ENCODE results near the gene USH2A. TPM values are rescaled to one million over a fixed set of nuclear protein-coding genes. Genes with fewer than 3 reads are reported as not detected.

USH2A gene
- total RNA-seq, 4 donors from 2014 or later = under 0.01 TPM; not detected in 3

GRCh38 chr1:215617979-215618378 lies 805.3 kb downstream of the USH2A start:
- intact Hi-C loops (cut with DNase I; ENCODE audit: low total_unique reads) = no loop called here
- peaks cover 0 to 30% (median 15%) of the 10 kb centered on the region in 4 donors for H3K36me3 ChIP-seq
- no peak overlapping the region for H3K4me3 ChIP-seq
- no peaks in the 10 kb centered on the region for H3K9me3 ChIP-seq
- 83% methylated on average over 1 of the region's 1 CpG for WGBS, 2 donors (ENCODE audit: low coverage in 1 of 2)
- no peaks in the 10 kb centered on the region for H3K27me3 ChIP-seq
- TF ChIP-seq CTCF (IDR thresholded peaks at IDR 0.05) = no peak
- TF ChIP-seq POLR2A (IDR thresholded peaks at IDR 0.05) = no peak
- no peak for TF ChIP-seq POLR2AphosphoS5 (IDR thresholded peaks at IDR 0.05)
- no peak for TF ChIP-seq EP300 (IDR thresholded peaks at IDR 0.05; ENCODE audit: low read depth)
- no peak overlapping the region for H3K27ac ChIP-seq
- in situ Hi-C loops (cut with MboI; ENCODE audit: low pct_ligation_motif_present in 1 of 4, low pct_unique_long_range_greater_than_20kb in 1 of 4, low sequenced_read_pairs in 3 of 4) = no loop called here
- DNase-seq = no peak
- no peaks in the 10 kb centered on the region for H3K4me1 ChIP-seq

- H3K4me3 ChIP-seq = no peak overlapping the region
- H3K36me3 ChIP-seq = peaks cover 0 to 38% (median 11%) of the 10 kb centered on the region in 4 donors
- no peak overlapping the region for H3K27ac ChIP-seq
- H3K27me3 ChIP-seq = no peaks in the 10 kb centered on the region
- peaks cover 0 to 13% (median 0%) of the 10 kb centered on the region in 4 donors for H3K4me1 ChIP-seq
- TF ChIP-seq CTCF (IDR thresholded peaks at IDR 0.05) = no peak
- TF ChIP-seq POLR2AphosphoS5 (IDR thresholded peaks at IDR 0.05) = no peak
- no peak for TF ChIP-seq EP300 (IDR thresholded peaks at IDR 0.05; ENCODE audit: low read depth)
- TF ChIP-seq POLR2A (IDR thresholded peaks at IDR 0.05) = no peak
- no peaks in the 10 kb centered on the region for H3K9me3 ChIP-seq
- in situ Hi-C loops (cut with MboI; ENCODE audit: low pct_ligation_motif_present in 1 of 4, low pct_unique_long_range_greater_than_20kb in 1 of 4, low sequenced_read_pairs in 3 of 4) (no loop called here), intact Hi-C loops (cut with DNase I; ENCODE audit: low total_unique reads) (no loop called here)
- DNase-seq = no peak
- 41 to 44% methylated on average over 3 of the region's 3 CpGs for WGBS, 2 donors (ENCODE audit: low coverage in 1 of 2)
Observed at GRCh38 chr1:215612391-215612790, 810.9 kb downstream of the USH2A start.

- no peak for TF ChIP-seq EP300 (IDR thresholded peaks at IDR 0.05; ENCODE audit: low read depth)
- Histone ChIP-seq H3K27ac (no peak overlapping the region), H3K36me3 (peaks cover 0 to 42% (median 11%) of the 10 kb centered on the region in 4 donors), H3K9me3 (no peaks in the 10 kb centered on the region), H3K4me1 (peaks cover 0 to 13% (median 0%) of the 10 kb centered on the region in 4 donors), H3K4me3 (no peak overlapping the region), H3K27me3 (no peaks in the 10 kb centered on the region)
- WGBS, 2 donors (ENCODE audit: low coverage in 1 of 2) = 87 to 89% methylated on average over 4 of the region's 4 CpGs
- intact Hi-C loops (cut with DNase I; ENCODE audit: low total_unique reads) = no loop called here
- in situ Hi-C loops (cut with MboI; ENCODE audit: low pct_ligation_motif_present in 1 of 4, low pct_unique_long_range_greater_than_20kb in 1 of 4, low sequenced_read_pairs in 3 of 4) = no loop called here
- DNase-seq = no peak
Observed at GRCh38 chr1:215608646-215609045, 814.6 kb downstream of the USH2A start.

GRCh38 chr1:215607412-215607811 lies 815.8 kb downstream of the USH2A start:
- Histone ChIP-seq H3K9me3 (no peaks in the 10 kb centered on the region), H3K36me3 (peaks cover 0 to 33% (median 6%) of the 10 kb centered on the region in 4 donors), H3K27me3 (no peaks in the 10 kb centered on the region), H3K4me1 (peaks cover 0 to 7% (median 2%) of the 10 kb centered on the region in 4 donors), H3K27ac (no peak overlapping the region), H3K4me3 (no peak overlapping the region)
- intact Hi-C loops (cut with DNase I; ENCODE audit: low total_unique reads) = no loop called here
- no peak for DNase-seq
- WGBS, 2 donors (ENCODE audit: low coverage in 1 of 2) = 84 to 86% methylated on average over 1 of the region's 1 CpG
- TF ChIP-seq CTCF (IDR thresholded peaks at IDR 0.05) (no peak), POLR2A (IDR thresholded peaks at IDR 0.05) (no peak), EP300 (IDR thresholded peaks at IDR 0.05; ENCODE audit: low read depth) (no peak)
- in situ Hi-C loops (cut with MboI; ENCODE audit: low pct_ligation_motif_present in 1 of 4, low pct_unique_long_range_greater_than_20kb in 1 of 4, low sequenced_read_pairs in 3 of 4) = no loop called here

- intact Hi-C loops (cut with DNase I; ENCODE audit: low total_unique reads) = no loop called here
- no peaks in the 10 kb centered on the region for H3K9me3 ChIP-seq
- peaks cover 0 to 36% (median 4%) of the 10 kb centered on the region in 4 donors for H3K36me3 ChIP-seq
- H3K4me1 ChIP-seq = peaks cover 0 to 3% (median under 1%) of the 10 kb centered on the region in 4 donors
- TF ChIP-seq POLR2A (IDR thresholded peaks at IDR 0.05) = no peak
- peak; percentile 31 to 48 (median 35) for TF ChIP-seq CTCF (IDR thresholded peaks at IDR 0.05)
- TF ChIP-seq POLR2AphosphoS5 (IDR thresholded peaks at IDR 0.05) = no peak
- TF ChIP-seq EP300 (IDR thresholded peaks at IDR 0.05; ENCODE audit: low read depth) = no peak
- in situ Hi-C loops (cut with MboI; ENCODE audit: low pct_ligation_motif_present in 1 of 4, low pct_unique_long_range_greater_than_20kb in 1 of 4, low sequenced_read_pairs in 3 of 4) = no loop called here
- no peak overlapping the region for H3K27ac ChIP-seq
- no peak for DNase-seq
- no peaks in the 10 kb centered on the region for H3K27me3 ChIP-seq
- 74 to 89% methylated on average over 2 of the region's 2 CpGs for WGBS, 2 donors (ENCODE audit: low coverage in 1 of 2)
- no peak overlapping the region for H3K4me3 ChIP-seq
Observed at GRCh38 chr1:215606564-215607168, 816.6 kb downstream of the USH2A start.

All from transverse colon (tissue), 4 donors.